Mesendoderm (in vitro differentiated cells): ENCODE results near the gene DRAP1.

ENCODE experiments used
- DNase-seq: peaks from one replicate; pipeline ENCODE4 v3.0.0; 2013
- H2AK5ac ChIP-seq: 2 replicates; pipeline ENCODE4 v1.6.1; 2013; ENCODE audit warnings: low read length, inconsistent platforms
- H2BK120ac ChIP-seq: 2 replicates; pipeline ENCODE4 v1.6.1; 2013; ENCODE audit warnings: low read depth, mild to moderate bottlenecking, low read length, moderate library complexity, mixed read lengths
- H2BK15ac ChIP-seq: replicated peaks from 2 replicates; pipeline ENCODE4 v1.6.1; 2013; ENCODE audit warnings: low read depth, mild to moderate bottlenecking, moderate library complexity
- H2BK5ac ChIP-seq: 2 replicates; pipeline ENCODE4 v1.6.1; 2013; ENCODE audit warnings: low read length, inconsistent platforms
- H3K18ac ChIP-seq: 2 replicates; pipeline ENCODE4 v1.6.1; 2013; ENCODE audit warnings: mild to moderate bottlenecking, low read length, mixed read lengths
- H3K23ac ChIP-seq: one replicate; pipeline ENCODE4 v1.6.1; 2013; ENCODE audit warnings: low read length
- H3K27ac ChIP-seq: 2 replicates; pipeline ENCODE4 v1.5.1; 2013; ENCODE audit warnings: low read depth, mild to moderate bottlenecking, inconsistent platforms, low read length, moderate library complexity
- H3K27me3 ChIP-seq: 2 replicates; pipeline ENCODE4 v1.6.1; 2013; ENCODE audit warnings: low read length, control low read depth, mild to moderate bottlenecking, inconsistent platforms; ENCODE audit not compliant: insufficient read depth, poor library complexity
- H3K36me3 ChIP-seq: 2 replicates; pipeline ENCODE4 v1.6.1; 2013; ENCODE audit warnings: low read length, inconsistent platforms; ENCODE audit not compliant: control insufficient read depth, insufficient read depth
- H3K4ac ChIP-seq: one replicate; pipeline ENCODE4 v1.6.1; 2013; ENCODE audit warnings: low read depth, mild to moderate bottlenecking, low read length, moderate library complexity
- H3K4me1 ChIP-seq: 2 replicates; pipeline ENCODE4 v1.6.1; 2013; ENCODE audit warnings: low read depth, low read length, inconsistent platforms; ENCODE audit not compliant: control insufficient read depth
- H3K4me2 ChIP-seq: 2 replicates; pipeline ENCODE4 v1.6.1; 2013; ENCODE audit warnings: low read length
- H3K4me3 ChIP-seq: 2 replicates; pipeline ENCODE4 v1.5.1; 2013; ENCODE audit warnings: mild to moderate bottlenecking, low read length
- H3K56ac ChIP-seq: one replicate; pipeline ENCODE4 v1.6.1; 2013; ENCODE audit warnings: low read length
- H3K79me1 ChIP-seq: 2 replicates; pipeline ENCODE4 v1.6.1; 2013; ENCODE audit warnings: low read length, inconsistent platforms
- H3K79me2 ChIP-seq: 2 replicates; pipeline ENCODE4 v1.6.1; 2013; ENCODE audit warnings: mild to moderate bottlenecking, low read length; ENCODE audit not compliant: control insufficient read depth, insufficient read depth
- H3K9ac ChIP-seq: 2 replicates; pipeline ENCODE4 v1.6.1; 2013; ENCODE audit warnings: low read length, inconsistent platforms
- H4K5ac ChIP-seq: one replicate; pipeline ENCODE4 v1.6.1; 2013; ENCODE audit warnings: low read length
- H4K8ac ChIP-seq: one replicate; pipeline ENCODE4 v1.6.1; 2013; ENCODE audit warnings: low read depth, mild to moderate bottlenecking, control low read depth, low read length, moderate library complexity
- WGBS: extraction: QIAGEN DNeasy Blood & Tissue Kit; methylation state at CpG from one replicate; pipeline ENCODE4 v1.1.7; 2013; ENCODE audit warnings: low lambda C conversion rate, missing lambda C conversion rate; ENCODE audit not compliant: insufficient coverage; ENCODE audit errors: extremely low coverage; 5-methylcytosine and 5-hydroxymethylcytosine counted together

DRAP1 gene

GRCh38 chr11:65917434-65918210, 1.6 kb upstream of the DRAP1 start:
- Histone ChIP-seq H3K4me3 (peak overlapping the region; percentile 96), H3K18ac (no peak overlapping the region), H2BK15ac (no peak overlapping the region), H3K4me2 (peak overlapping the region; percentile 90), H3K23ac (peak overlapping the region; percentile 94), H4K5ac (no peak overlapping the region), H3K4me1 (peaks cover 3% of the 10 kb centered on the region), H3K27ac (no peak overlapping the region), H4K8ac (no peak overlapping the region), H3K79me2 (peaks cover 8% of the 10 kb centered on the region), H3K79me1 (peaks cover 17% of the 10 kb centered on the region), H2AK5ac (peak overlapping the region; percentile 95), H3K4ac (no peak overlapping the region), H2BK120ac (no peak overlapping the region), H3K9ac (peak overlapping the region; percentile 97), H3K36me3 (no peaks in the 10 kb centered on the region), H3K56ac (peak overlapping the region; percentile 96), H2BK5ac (no peak overlapping the region), H3K27me3 (no peaks in the 10 kb centered on the region)
- no CpG with 5 or more reads among the region's 35 CpGs for WGBS
- no peak for DNase-seq

DNA sequence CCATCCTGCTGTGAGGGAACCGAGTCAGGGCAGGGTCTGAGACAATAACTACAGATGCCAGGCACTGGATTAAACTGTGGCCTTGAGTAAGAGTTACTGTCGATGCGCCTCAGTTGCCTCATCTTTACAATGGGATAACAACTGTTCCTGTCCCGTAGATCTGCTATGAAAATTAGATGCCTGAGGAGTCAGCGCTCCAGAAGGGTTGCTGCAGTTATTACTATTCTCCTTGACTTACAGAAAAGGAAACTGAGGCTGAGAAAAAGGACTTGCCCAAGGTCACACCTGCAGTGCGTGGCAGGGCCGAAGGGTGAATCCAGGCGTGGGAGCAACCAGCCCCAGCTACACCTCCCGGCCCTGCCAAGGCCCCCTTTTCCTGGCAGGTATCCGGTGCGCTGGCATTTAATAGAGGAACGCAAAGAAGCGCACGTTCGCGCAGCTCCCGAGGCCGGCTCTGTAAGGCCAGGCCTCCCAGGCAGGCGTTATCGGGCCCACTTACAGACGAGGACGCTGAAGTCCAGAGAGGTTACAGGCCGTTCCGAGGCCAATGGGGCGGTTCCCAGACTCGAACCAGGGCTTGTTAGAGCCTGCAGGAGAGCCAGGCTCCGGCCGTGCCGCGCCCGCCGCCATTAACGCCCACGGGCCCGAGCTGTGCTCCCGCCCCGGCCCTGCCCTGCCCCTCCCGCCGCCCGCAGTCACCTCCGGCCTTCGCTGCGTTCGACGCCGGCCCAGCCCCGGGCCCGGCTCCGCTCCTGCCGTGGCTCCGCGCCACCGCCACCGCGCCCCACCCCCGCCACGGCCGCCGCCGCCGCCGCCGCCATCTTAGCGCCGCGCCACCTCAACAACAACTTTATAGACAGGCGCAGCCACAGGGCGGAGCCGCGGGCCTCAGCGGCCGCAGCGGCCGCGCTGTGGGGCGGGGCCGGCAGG, 750 bp upstream of the DRAP1 start, which contains the start of gene C11orf68:
Gene C11orf68 (minus strand): TSS at position 852 of the 930 bp plus-strand sequence. CDS start 31 bp downstream, at position 821.
- Histone ChIP-seq H3K4me3 (peak within 1 kb of the TSS; percentile 96), H3K56ac (peak within 1 kb of the TSS; percentile 96), H2BK15ac (no peak within 1 kb of the TSS), H3K27me3 (no peaks in the 10 kb centered on the region), H3K4ac (peak within 1 kb of the TSS; percentile 92), H2AK5ac (peak within 1 kb of the TSS; percentile 95), H3K9ac (peak within 1 kb of the TSS; percentile 97), H2BK5ac (no peak within 1 kb of the TSS), H3K4me2 (peak within 1 kb of the TSS; percentile 93), H3K79me2 (peaks cover 8% of the 10 kb centered on the region), H2BK120ac (no peak within 1 kb of the TSS), H3K36me3 (no peaks in the 10 kb centered on the region), H4K5ac (no peak within 1 kb of the TSS), H3K4me1 (peaks cover 3% of the 10 kb centered on the region), H3K27ac (peak within 1 kb of the TSS; percentile 39), H3K23ac (peak within 1 kb of the TSS; percentile 94), H4K8ac (no peak within 1 kb of the TSS), H3K79me1 (peaks cover 17% of the 10 kb centered on the region), H3K18ac (peak within 1 kb of the TSS; percentile 90)
- DNase-seq, result peak; percentile 69
- no CpG with 5 or more reads among the region's 77 CpGs for WGBS

DNA sequence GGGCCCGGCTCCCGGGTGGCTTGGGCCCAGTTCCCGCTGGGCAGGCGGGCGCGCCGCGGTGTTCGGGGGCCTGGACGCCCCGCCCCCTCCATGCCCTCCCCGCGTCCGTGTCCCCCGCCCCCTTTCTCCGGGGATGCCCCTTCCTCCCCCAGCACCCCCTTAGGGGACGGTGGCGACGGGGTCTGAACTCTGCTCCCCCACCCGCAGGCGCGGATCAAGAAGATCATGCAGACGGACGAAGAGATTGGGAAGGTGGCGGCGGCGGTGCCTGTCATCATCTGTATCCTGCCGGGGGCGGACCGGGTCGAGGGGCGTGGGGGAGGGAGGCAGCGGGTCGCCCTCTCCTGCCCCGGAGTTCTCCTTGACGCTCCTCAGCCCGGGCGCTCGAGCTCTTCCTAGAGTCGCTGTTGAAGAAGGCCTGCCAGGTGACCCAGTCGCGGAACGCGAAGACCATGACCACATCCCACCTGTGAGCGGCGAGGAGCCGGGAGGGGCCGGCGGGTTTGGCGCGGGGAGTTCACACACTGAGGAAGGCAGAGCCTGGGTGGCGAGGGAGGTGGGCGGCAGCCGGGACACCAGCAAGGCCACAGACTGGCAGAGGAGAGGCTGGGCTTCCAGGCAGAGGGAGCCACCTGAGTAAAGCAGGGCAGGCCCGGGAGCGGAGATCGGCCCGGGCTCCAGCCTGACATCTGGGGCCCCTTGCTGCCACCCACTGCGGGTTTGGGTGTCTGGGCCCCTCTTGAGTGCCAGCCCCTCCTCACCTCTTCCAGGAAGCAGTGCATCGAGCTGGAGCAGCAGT, 546 bp downstream of the DRAP1 start:
- no peak overlapping the region for H2AK5ac ChIP-seq

GRCh38 chr11:65920372-65920802, 1.2 kb downstream of the DRAP1 start:
- Histone ChIP-seq H4K8ac (no peak overlapping the region), H3K9ac (peak overlapping the region; percentile 81), H3K23ac (no peak overlapping the region), H3K4me1 (peaks cover 3% of the 10 kb centered on the region), H2BK5ac (no peak overlapping the region), H3K27ac (no peak overlapping the region), H4K5ac (no peak overlapping the region), H2BK15ac (no peak overlapping the region), H3K79me2 (peaks cover 8% of the 10 kb centered on the region), H3K56ac (peak overlapping the region; percentile 93), H3K18ac (no peak overlapping the region), H3K4ac (no peak overlapping the region), H2BK120ac (no peak overlapping the region), H3K4me2 (peak overlapping the region; percentile 93), H3K79me1 (peaks cover 17% of the 10 kb centered on the region), H3K36me3 (no peaks in the 10 kb centered on the region), H3K27me3 (no peaks in the 10 kb centered on the region), H2AK5ac (no peak overlapping the region), H3K4me3 (no peak overlapping the region)
- WGBS, result no CpG with 5 or more reads among the region's 15 CpGs
- no peak for DNase-seq

More for the DNA sequence above, 546 bp downstream of the DRAP1 start:
- Histone ChIP-seq H4K8ac (no peak overlapping the region), H2BK120ac (no peak overlapping the region), H3K79me1 (peaks cover 17% of the 10 kb centered on the region), H3K18ac (peak overlapping the region; percentile 23), H3K56ac (peak overlapping the region; percentile 93), H3K36me3 (no peaks in the 10 kb centered on the region), H3K4me3 (peak overlapping the region; percentile 74), H4K5ac (no peak overlapping the region), H3K4me2 (peak overlapping the region; percentile 93), H3K27ac (peak overlapping the region; percentile 28), H3K79me2 (peaks cover 8% of the 10 kb centered on the region), H3K4me1 (peaks cover 3% of the 10 kb centered on the region), H3K9ac (peak overlapping the region; percentile 81), H3K27me3 (no peaks in the 10 kb centered on the region), H3K23ac (no peak overlapping the region), H2BK15ac (no peak overlapping the region), H2BK5ac (no peak overlapping the region), H3K4ac (no peak overlapping the region)
- DNase-seq, result peak; percentile 52
- no CpG with 5 or more reads among the region's 60 CpGs for WGBS

DNA sequence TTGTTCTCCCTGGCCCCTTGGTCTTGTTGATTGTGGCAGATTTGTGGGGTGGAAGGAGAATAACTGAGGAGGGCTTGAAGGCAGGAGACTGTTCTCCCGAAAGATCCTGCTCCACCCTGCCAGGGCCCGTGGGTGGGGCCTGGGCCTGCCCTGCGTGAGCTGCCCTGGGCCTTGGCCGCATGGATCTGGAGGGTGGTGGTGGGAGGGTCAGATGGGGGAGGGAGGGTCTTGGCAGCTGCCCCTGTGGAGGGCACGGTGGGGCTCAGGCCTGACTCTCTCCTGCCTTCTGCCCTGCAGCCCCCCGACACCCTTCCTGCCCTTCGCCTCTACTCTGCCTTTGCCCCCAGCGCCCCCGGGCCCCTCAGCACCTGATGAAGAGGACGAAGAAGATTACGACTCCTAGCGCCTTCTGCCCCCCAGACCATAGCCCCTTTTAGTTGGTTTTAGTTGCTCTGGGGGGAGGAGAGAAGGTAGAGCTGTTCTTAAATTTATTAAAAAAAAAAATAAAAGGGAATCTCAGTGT, 1.9 kb downstream of the DRAP1 start:
- H3K79me2 ChIP-seq, result peaks cover 8% of the 10 kb centered on the region
- no peak overlapping the region for H4K8ac ChIP-seq
- WGBS, result no CpG with 5 or more reads among the region's 12 CpGs
- no peak overlapping the region for H3K27ac ChIP-seq
- no peak overlapping the region for H2BK15ac ChIP-seq
- H3K79me1 ChIP-seq, result peaks cover 17% of the 10 kb centered on the region
- H3K36me3 ChIP-seq, result no peaks in the 10 kb centered on the region
- no peak overlapping the region for H3K56ac ChIP-seq
- no peak for DNase-seq
- H2AK5ac ChIP-seq, result no peak overlapping the region
- H3K4ac ChIP-seq, result no peak overlapping the region
- H4K5ac ChIP-seq, result no peak overlapping the region
- peaks cover 3% of the 10 kb centered on the region for H3K4me1 ChIP-seq
- no peak overlapping the region for H2BK120ac ChIP-seq
- no peak overlapping the region for H3K9ac ChIP-seq
- no peaks in the 10 kb centered on the region for H3K27me3 ChIP-seq
- H3K4me2 ChIP-seq, result no peak overlapping the region
- no peak overlapping the region for H2BK5ac ChIP-seq
- H3K4me3 ChIP-seq, result no peak overlapping the region
- no peak overlapping the region for H3K23ac ChIP-seq
- H3K18ac ChIP-seq, result no peak overlapping the region
